Measurements from ENCODE around the gene UGT1A7.

- TF ChIP-seq TAF1 (IDR thresholded peaks at IDR 0.05; ENCODE audit: low read depth) (no peak), EGR1 (IDR thresholded peaks at IDR 0.05) (no peak), RAD21 (IDR thresholded peaks at IDR 0.05; ENCODE audit: low read depth) (no peak), EP300 (IDR thresholded peaks at IDR 0.05; ENCODE audit: borderline replicate concordance) (no peak), REST (IDR thresholded peaks at IDR 0.05; ENCODE audit: low read depth) (no peak), TEAD4 (IDR thresholded peaks at IDR 0.05) (no peak), YY1 (IDR thresholded peaks at IDR 0.05; ENCODE audit: low read depth) (no peak), MAX (IDR thresholded peaks at IDR 0.05) (no peak), FOXM1 (IDR thresholded peaks at IDR 0.05; ENCODE audit: borderline replicate concordance, low read depth) (no peak)
Measured at GRCh38 chr2:233766416-233766815, 84.7 kb downstream of the UGT1A7 start.
